GM18526 (cell line): ENCODE measurements around the gene WDR74.

Experiments used
- POLR2A ChIP-seq: IDR thresholded peaks from 3 replicates; pipeline ENCODE4 v1.6.1; 2011; ENCODE audit not compliant: insufficient read length; ENCODE audit errors: extremely low read depth

WDR74 gene

DNA sequence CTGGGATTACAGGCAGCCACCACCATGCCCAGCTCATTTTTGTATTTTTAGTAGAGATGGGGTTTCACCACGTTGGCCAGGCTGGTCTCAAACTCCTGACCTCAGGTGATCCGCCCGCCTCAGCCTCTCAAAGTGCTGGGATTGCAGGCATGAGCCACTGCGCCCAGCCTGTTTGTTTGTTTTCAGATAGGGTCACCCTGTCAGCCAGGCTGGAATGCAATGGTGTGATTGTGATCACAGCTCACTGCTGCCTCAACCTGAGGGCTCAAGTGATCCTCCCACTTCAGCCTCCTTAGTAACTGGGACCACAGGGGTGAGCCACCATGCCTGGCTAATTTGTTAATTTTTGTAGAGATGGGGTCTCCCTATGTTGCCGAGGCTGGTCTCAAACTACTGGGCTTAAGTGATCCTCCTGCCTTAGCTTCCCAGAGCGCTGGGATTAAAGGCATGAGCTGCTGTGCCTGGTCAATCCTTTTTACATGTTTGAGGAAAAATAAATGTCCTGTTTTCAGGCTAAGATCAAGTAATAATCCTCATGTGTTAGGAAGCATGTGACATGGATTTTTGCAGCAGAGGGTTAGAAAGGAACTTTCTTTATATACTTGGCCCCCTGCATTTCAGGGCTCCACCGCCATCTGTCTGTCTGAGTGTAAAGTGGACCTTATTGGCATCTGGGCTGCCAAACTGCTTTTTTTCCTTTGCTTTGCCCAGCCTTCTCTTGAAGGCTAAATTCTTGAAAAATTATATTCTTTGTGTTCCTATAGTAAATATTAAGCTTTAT lies 36.5 kb upstream of the WDR74 start:
- no peak for TF ChIP-seq POLR2A

DNA sequence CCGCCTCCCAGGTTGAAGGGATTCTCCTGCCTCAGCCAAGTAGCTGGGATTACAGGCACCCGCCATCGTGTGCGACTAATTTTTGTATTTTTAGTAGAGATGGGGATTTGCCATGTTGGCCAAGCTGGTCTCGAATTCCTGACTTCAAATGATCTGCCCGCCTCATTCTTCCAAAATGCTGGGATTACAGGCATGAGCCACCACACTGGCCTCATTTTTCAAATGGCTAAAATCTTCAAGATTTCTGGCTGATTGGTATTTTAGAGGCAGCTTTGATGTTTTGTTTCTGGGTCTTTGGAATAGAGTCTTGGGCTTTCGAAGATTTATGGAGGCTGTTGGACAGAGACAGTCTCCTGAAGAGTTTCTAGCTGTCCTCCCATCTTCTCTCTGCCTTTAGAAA lies 35.5 kb upstream of the WDR74 start:
- no peak for TF ChIP-seq POLR2A

DNA sequence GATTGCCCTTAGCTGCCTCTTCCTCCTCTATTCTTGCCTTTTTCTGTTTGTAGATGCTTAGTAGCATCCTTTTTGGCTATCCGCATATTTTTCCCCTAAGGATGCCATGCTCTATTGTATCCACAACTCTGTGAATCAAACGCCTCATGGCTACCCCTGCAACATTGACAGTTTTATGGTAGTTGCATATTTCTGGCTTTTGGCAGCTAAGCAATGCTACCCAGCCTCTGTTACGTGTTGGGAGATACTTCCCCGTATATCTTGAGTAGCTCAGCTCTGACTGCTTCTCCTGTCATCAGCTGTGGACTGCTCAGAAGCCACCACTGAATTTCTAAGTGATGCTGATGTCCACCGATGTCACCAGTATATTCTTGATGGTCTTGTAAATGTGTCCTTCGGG lies 26.2 kb upstream of the WDR74 start:
- no peak for TF ChIP-seq POLR2A

DNA sequence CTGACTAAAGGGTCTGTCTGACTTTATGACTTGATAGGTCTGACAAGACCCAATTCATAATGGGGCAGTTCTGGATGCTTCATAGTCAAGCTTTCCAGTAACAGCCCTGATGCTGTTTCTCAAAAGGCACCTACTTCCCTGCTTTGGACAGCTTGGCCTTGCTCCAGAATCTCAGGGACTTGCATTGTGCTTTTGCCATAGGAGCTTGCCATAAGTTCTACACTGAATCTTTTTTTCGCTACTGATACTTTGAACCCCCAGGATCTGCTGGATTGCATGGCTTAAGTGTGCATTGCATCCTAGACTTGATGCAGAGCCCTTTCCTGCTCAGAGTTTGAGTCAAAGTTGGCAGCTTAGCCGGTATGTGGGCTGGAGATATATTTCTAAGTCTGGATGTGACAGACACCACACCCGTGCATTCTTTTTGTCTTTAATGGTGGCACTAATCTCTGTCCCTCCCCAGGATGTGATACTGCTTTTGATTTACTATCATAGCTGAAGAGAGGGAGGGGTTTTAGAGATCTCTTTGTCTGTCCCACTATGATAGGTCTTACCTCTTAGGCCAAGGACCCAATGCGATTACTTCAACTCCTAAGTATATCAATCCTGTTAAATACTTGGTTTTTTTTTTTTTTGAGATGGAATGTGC lies 24.4 kb upstream of the WDR74 start:
- no peak for TF ChIP-seq POLR2A

DNA sequence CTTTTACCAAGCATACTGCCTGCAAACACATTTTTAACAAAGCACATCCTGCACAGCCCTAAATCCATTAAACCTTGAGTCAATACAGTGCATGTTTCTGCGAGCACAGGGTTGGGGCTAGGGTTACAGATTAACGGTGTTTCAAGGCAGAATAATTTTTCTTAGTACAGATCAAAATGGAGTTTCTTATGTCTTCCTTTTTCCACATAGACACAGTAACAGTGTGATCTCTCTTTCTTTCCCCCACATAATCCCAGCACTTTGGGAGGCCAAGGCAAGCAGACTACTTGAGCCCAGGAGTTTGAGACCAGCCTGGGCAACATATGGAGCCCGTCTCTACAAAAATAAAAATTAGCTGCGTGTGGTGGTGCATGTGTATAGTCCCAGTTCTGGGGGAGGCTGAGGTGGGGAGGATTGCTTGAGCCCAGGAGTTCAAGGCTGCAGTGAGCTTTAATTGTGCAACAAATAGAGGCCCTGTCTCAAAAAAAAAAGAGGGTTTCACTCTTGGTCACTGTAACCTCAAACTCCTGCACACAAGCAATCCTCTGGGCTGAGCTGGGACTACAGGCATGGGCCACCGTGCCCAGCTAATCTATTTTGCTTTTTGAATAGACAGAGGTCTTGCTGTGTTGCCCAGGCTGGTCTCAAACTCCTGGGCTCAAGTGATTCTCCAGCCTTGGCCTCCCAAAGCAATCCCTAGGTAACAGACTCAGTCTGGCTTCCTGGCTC lies 21.6 kb upstream of the WDR74 start:
- no peak for TF ChIP-seq POLR2A

DNA sequence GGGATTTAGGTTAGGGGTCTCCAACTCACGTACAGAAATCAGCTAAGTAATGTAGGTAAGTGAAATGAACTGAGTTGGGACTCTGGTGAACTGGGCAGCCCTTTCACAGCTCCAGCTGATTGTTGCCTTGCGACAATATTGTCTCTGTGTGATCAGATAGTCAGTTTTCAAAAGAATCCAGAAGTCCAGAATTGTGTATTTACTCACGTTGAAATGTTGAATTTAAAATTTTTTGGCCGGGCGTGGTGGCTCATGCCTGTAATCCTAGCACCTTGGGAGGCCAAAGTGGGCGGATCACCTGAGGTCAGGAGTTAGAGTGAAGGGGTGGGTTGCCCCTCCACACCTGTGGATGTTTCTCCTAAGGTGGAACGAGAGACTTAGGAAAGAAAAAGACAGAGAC lies 18.8 kb upstream of the WDR74 start:
- TF ChIP-seq POLR2A = no peak

DNA sequence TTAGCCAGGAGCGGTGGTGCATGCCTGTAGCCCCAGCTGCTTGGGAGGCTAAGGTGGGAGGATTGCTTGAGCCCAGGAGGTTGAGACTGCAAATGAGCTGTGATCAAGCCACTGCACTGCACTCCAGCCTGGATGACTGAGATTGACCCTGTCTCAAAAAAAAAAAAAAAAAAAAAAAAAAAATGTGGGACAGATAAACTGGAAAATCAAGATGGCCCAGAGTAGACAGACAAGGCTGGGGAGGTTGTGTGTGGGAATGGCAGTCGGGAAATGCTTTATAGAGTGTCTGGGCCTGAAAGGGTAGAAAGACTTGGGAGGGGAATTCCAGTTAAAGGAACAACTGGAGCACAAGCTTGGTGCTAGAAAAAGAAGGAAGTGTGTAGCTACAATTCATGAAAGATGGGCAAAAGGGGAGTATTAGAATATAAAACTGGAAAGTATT lies 18.2 kb upstream of the WDR74 start:
- no peak for TF ChIP-seq POLR2A

DNA sequence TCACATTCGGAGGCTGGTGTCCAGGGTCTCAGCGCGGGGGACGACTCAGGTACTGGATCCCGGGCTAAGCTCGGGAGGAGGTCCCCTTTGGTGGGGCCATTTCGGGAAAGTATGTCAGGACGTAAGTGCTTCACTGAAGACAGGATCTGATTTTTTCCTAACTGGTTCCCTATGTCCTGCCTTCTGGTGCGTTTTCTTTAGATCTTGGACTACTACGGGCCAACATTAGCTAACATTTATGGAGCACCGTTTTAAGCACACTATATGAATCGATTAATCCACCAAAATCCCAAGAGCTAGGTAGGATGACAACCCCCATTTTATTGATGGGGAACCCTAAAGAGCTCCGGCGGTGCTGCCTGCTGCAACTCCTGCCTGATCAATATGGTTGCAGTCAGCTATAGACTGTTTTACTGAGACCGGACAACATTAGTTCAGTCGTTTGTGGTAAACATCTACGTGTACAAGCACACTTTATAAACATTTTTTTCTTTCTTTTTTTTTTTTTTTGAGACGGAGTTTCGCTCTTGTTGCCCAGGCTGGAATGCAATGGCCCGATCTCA lies 17.0 kb upstream of the WDR74 start:
- no peak for TF ChIP-seq POLR2A

DNA sequence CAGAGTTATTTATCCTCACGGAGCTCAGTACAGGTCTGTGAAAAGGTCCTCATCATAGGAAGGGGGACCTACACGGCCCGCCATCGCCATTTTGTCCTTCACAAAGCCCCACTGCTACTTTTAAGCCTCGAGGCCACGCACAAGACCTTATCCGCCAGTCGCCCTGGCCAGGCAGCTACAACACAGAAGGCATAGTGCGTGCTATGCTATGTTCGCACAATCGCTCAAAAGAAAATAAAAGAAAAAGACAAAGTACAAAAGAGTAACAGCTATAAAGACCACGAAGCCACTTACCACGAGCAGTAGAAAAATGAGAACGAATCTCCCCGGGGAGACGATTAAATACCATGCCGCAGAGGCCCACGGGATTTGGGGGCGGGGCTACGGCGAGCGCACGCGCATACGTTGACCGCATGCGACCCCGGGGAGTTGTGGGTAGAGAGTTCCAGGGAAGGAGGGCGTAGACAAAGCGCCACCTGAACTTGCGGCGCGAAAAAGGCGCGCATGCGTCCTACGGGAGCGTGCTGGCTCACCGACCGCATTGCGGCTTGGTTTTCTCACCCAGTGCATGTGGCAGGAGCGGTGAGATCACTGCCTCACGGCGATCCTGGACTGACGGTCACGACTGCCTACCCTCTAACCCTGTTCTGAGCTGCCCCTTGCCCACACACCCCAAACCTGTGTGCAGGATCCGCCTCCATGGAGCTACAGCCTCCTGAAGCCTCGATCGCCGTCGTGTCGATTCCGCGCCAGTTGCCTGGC lies 16.4 kb upstream of the WDR74 start:
- peak; percentile 99 for TF ChIP-seq POLR2A

DNA sequence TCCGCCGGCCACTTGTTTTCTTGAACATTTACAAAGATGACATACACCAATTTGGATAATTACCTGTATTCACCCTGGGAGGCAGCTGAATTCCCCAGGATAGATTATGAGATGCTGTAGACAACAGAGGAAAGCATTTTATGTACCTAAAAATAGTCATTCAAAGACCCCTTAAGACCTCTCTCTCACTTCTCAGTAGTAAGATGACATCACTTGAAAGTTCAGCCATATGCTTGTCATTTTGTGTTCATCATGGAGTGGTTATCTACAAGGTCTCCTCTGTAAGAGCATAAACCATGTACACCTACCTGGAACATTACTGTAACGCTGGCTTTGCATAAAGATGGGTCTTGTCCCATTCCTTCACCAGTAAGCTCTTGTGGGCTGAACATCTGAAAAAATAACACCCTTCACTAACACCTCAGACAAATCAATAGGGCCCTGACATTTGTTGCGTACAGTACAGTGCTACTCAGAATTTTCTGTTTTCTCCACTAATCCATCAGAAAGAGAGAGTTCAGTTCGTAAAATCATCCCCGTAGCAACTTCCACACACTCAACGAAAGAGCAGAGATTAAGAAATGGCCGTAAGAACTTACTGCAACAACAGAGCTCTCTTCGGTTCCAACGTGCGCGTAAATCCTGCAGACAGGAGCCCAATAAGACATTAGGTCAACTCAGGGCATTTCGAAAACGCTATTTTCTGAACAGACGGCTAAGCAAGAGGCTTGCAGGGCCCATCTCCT lies 15.6 kb upstream of the WDR74 start:
- peak; percentile 6 for TF ChIP-seq POLR2A

DNA sequence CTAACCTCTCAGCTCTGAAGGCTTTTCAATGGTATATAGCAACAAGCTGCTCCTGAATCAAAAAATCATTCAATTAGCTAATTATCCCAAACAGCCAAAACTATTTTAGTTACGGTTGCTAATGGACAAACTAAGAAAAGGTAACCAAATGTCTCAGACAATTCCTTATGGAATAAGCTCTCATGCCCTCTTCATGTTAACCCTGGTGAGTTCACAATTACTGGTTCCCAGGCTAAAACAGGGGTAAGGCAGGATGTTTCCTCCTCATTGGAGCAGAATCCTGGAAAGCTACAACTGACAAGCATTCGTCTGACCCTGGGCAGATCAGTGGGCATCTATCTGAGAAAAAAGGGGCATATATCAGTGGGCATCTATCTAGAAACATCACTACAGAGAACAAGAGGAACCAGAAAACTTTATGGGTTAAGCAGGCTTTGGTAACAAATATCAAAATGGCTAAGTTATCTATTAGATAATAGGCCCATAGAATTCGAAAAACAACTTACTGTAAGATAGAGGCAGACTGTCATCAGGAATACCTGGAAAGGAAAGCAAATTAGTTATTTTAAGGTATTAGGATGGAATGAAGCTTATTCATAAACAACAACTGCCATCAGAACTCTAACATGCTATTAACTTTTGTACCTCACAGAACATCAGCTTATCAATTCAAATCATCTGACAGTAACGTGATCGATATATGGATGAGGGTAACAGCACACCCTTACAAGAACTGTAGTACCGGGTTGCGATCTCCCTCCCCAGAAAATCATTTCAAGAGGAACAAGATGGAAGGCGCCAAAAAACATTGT lies 14.8 kb upstream of the WDR74 start:
- peak; percentile 15 for TF ChIP-seq POLR2A

DNA sequence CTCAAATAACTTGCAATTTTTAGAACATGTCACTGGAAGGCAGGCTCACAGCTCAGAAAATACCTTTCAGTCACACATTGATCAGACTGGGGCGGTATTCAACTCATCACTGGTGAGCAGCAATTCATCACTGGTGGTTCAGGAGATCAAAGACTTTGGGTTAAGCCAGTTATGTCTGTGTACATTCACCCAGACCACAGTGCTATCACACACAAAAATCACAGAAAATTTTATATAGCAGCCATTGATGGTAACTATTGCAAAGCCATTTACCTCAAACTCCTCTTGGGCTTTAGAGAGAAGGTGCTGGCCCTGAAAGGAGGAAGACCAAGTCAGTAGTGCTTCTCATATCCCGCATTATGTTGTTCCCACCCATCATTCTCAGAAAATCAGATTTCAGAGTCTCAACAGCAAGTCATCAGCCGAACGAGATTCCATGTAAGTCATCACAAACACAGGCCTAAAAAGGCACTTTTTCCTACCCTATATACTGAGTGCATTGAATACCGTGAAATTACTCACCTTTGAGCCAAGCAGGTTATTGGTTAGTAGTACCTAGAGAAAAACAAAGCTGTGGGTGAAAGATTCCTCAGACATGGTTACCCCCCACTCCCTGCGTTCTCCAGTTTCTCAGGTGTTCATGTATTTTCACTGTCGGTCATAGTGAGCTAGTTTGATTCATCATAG lies 14.0 kb upstream of the WDR74 start:
- no peak for TF ChIP-seq POLR2A
